Panc1 (cell line): ENCODE data around the gene ZFP92.

ENCODE experiments used
- CTCF ChIP-seq: fragments of 450-650 bp; IDR thresholded peaks from 2 replicates; pipeline ENCODE4 v1.5.1; 2017; ENCODE audit warnings: mild to moderate bottlenecking
- POLR2AphosphoS5 ChIP-seq: IDR thresholded peaks from 2 replicates; pipeline ENCODE4 v1.6.1; 2012; ENCODE audit warnings: mild to moderate bottlenecking, low read depth, low read length, moderate library complexity

- TF ChIP-seq POLR2AphosphoS5 (no peak), CTCF (no peak)
These were observed 48.7 kb downstream of the ZFP92 start for GRCh38 chrX:153459986-153460385.
